IPS-18c (cell line): ENCODE results near the gene RAB19.
"Not testable (repeated sequence)": the region's sequence is repeated elsewhere in the genome, so short reads cannot be mapped to it uniquely, and the experiment has no call there.

Experiments
- H3K4me3 ChIP-seq: 2 replicates; pipeline ENCODE4 v1.7.0; 2013; ENCODE audit warnings: low read depth, mild to moderate bottlenecking, low read length, moderate library complexity; ENCODE audit not compliant: insufficient read depth
- H3K9me3 ChIP-seq: one replicate; pipeline ENCODE4 v1.6.1; 2013; ENCODE audit warnings: mild to moderate bottlenecking, low read length, moderate library complexity; ENCODE audit not compliant: control insufficient read depth, insufficient read depth

The RAB19 gene

DNA sequence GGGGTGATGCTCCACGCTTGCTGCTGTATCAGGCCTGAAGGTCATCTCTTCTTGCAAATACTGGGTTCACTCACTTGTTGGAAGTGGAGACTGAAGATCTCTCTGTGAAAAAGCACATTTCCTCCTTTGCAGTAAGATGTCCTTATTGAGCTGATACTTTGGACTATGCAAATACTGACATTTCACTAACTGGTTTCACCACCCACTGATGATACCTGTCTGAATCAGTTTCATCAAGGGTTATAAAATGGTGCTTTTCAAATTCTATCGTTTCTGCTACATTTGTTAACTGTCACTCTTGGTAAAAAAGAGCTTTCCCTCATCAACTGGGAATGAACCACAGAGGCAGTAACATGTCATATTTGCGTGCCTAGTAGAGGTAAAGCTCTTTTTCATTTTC, 35.5 kb downstream of the RAB19 start:
- no peaks in the 10 kb centered on the region for H3K9me3 ChIP-seq
- no peak overlapping the region for H3K4me3 ChIP-seq

DNA sequence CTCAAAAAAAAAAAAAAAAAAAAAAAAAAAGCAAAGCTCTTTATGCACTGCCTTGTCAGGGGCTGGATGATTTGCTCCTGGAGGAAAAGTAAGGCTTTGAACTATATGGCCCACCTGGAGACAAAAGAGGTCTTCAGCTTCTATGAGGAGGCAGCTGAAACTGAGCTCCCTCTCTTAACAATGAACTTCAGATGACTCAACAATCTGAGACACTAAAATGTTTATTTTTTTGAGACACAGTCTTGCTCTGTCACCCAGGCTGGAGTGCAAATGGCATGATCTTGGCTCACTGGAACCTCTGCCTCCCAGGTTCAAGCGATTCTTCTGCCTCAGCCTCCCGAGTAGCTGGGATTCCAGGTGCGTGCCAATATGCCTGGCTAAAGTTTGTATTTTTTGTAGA, 36.7 kb downstream of the RAB19 start:
- Histone ChIP-seq H3K4me3 (no peak overlapping the region), H3K9me3 (no peaks in the 10 kb centered on the region)

DNA sequence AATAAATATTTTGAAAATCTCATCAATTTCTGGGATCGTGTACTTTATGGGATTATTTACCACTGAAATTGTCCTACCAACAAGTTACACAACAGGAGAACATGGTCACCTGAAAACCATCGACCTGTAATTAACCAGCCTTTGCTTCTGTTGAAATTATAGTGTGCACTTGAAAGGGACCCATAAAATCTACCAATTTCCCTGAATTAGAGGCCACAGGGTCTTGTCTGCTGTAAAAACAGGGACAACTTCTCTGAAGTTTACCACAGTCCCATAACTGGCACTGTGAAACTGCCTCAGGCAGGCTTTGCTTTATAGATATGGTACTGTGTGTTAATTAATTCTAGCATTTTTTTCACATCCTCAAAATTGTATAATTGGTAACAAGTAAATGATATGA, 37.7 kb downstream of the RAB19 start:
- Histone ChIP-seq H3K9me3 (no peaks in the 10 kb centered on the region), H3K4me3 (no peak overlapping the region)

DNA sequence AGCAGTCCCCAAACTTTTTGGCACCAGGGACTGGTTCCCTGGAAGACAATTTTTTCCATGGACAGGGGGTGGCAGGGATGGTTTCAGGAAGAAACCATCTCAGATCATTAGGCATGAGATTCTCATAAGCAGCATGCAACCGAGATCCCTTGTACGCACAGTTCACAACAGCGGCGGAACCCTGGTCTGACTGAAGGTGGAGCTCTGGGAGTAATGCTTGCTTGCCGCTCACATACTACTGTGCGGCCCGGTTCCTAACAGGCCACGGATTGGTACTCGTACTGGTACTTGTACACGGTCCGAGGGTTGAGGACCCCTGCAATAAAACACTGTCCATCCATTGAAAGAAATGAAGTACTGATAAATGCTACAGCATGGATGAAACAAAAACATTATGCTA, 42.6 kb downstream of the RAB19 start:
- H3K4me3 ChIP-seq = no peak overlapping the region

DNA sequence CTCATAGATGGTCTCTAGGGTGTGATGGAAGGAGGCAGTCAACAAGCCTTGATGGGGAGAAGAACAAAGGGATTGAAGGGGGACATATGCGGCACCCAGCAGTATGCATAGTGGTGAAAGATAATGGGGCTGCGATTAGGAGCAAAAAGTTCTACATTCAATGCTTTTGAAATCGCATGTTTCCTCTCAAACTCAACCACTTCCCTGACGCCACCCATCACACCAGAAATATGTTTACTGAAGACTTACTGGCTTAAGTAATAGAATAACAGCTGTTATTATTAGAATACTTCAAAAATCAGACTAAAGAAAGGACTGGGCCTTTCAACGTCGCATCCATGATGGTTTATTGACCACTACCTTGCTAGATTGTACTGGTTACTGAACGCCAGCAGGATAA, 44.0 kb downstream of the RAB19 start:
- no peaks in the 10 kb centered on the region for H3K9me3 ChIP-seq
- no peak overlapping the region for H3K4me3 ChIP-seq

More for the DNA sequence above, 42.6 kb downstream of the RAB19 start:
- no peaks in the 10 kb centered on the region for H3K9me3 ChIP-seq

DNA sequence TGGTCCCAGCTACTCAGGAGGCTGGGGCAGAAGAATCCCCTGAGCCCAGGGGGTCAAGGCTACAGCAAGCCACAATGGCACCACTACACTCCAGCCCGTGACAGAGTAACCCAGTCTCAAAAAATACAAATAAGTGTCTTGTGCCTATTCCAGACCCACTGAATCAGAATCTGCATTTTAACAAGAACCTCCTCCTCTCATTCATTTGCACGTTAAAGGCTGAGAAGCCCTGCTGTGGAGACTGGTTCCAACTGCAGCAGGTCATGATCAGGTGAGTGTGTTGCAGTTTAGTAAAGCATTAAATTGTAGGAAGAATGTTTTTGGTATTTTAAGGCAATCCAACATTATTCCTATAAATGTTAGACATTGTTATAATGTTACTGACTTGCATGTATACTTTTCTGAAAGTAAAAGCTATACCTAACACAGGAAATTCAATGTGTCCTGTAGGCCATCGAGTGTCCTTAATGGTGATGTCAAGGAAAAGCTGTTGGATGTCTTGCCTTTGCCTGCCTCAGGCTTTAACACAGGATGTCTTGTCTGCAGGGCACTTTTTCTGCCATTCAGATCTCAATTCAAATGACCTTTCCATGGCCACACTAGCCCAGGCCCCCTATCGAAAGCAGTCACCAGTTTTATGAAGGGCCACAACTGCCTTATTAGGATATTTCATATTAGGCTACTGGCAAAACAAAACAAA, 45.1 kb downstream of the RAB19 start:
- H3K9me3 ChIP-seq = no peaks in the 10 kb centered on the region

DNA sequence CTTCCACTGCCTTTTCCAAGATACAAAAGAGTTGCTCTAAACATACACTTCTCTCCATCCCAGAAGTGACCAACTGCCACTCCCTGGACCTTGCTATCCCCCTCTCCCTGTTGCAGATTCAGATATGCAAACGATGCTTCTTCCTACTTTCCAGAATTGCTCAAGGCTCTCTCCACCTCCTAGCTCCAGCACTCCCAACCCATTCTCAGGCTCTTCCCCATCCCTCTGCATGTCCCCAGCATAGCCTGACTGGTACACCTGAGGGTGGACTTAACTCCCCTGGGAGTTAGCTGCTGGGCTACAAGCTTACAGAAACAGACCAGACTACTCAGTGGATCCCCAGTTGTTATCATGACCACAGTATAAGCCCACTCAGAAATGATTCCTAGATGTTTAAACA, 47.9 kb downstream of the RAB19 start:
- no peak overlapping the region for H3K4me3 ChIP-seq
- H3K9me3 ChIP-seq = no peaks in the 10 kb centered on the region

More for the DNA sequence above, 45.1 kb downstream of the RAB19 start:
- H3K4me3 ChIP-seq = no peak overlapping the region

DNA sequence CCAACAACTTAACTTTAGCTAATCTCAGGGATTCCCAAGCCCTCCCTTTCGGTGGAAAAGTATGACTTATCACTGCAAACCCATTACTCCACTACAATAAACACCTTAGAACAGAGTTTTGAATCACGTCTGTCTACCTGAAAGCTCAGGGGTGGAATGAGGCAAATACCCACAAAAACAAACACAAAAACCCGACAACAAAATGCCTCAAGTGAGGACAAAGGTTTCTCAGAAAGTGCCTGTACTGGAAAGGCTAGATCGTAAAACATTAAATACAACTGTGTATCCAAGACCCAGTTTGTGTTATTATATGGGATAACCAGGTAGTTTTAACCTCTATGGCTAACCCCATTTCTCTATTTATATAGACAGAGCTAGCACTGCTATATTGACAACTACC, 49.4 kb downstream of the RAB19 start:
- Histone ChIP-seq H3K9me3 (no peaks in the 10 kb centered on the region), H3K4me3 (no peak overlapping the region)

DNA sequence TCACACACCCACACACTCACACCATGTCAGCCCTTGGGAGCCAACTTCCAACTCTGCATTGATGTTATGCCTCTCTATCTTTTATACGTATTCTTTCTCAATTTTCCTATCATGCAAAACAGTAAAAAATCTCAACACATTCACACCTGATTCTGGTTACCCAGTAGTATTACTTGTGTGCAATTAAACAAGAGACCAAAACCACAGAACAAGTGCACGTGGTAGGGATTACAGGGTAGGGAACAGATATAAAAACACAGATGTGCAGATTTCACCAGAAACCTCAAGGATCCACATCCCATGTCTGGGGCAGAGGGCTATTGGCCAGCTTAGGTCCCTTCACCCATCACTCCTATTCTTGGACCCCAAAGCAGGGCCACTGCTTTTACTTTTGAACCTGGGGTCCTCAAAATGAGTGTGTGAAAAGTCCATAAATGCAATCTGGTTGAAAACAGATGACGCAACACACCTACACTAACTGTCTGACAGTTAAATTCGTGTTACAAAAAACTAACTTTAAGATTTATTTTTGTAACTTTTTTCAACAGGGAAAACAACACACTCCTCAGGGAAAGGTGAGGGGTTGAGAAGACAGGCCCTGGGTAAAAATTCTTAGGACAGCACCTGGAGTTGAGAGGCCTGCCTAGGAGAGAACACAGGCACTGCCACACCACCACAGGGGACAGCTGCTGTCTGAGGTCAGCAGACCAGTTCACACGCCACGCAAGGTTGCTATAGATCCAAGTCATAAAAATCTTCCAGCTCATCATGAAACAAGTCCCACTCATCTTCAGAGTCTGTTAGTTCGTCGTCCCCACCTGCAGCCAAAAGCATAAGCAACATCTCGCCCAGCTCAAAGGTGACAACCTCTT, 50.2 kb downstream of the RAB19 start:
- H3K4me3 ChIP-seq, H3K9me3 ChIP-seq: not testable (repeated sequence)

DNA sequence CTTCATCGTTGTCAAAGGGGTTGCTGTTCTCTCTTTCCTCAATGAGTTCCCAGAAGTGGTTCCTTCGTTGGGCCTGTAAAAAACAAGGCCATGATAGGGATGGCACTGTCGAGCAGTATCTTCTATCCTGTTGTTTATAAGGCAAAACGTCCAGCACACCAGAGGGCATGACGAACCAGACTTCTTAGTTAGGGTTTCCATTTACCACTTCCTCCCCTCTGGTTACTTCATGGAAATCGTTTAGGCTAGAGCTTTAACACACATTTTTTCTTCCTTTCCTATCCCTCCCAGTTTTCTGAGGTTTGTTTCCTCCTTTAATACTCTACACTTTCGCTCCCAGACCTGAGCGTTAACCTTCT, 50.8 kb downstream of the RAB19 start:
- Histone ChIP-seq H3K9me3 (no peaks in the 10 kb centered on the region), H3K4me3 (no peak overlapping the region)

DNA sequence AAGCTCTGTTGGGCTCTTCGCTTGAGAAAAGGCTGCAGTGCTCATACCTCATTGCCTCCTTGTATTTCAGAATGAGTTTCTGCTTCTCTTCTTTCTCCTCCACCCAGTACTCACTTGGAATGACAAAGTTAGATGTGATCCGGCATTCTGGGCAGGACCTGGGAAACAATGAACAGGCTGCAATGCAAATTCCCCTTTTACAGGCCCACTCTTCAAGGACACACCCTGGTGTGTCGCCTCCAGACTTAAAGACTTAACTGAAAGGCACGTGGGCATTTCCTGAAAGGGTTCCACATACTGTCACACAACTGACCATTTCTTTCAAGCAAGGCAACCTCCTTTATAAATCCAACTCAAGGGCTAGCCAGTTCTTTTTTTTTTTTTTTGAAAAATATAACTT, 51.9 kb downstream of the RAB19 start:
- H3K4me3 ChIP-seq = no peak overlapping the region
- no peaks in the 10 kb centered on the region for H3K9me3 ChIP-seq

DNA sequence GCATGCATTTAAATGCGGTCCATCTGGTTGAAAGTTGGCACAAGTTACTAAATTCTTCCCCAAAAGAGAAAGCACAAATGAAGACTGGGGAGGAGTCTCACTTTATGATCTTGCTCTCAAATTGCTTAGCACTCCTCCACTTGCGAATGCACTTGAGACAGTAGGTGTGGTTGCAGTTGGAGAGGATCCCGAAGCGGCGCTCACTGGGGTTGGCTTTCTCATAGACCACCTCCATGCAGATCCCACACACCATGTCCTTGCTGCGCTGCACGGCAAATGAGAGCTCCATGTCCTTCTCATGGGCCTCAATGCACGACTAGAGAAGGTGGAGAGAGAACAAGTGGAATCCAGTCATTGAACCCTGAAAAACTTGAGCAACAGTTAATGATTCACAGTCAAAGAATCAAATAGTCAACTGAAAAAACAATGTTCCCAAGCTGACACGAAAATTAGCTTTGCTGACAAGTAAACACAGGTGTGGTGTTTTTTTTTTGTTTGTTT, 52.7 kb downstream of the RAB19 start:
- H3K4me3 ChIP-seq = no peak overlapping the region
- H3K9me3 ChIP-seq = no peaks in the 10 kb centered on the region

DNA sequence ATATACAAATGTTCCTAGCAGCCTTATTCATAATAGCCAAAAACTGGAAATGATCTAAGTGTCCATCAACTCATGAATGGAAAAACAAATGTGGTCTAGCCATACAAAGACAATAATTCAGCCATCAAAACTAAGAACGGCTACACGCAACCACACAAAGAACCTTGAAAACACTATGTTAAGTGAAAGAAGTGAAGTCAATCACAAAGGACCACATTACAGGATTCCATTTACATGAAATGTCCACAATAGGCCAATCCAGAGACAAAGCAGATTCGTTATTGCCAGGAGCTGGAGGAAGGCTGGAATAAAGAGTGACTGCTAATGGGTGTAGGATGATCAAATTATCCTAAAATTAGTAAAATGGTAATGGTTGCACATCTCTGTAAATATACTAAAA, 54.3 kb downstream of the RAB19 start:
- no peak overlapping the region for H3K4me3 ChIP-seq
- no peaks in the 10 kb centered on the region for H3K9me3 ChIP-seq

DNA sequence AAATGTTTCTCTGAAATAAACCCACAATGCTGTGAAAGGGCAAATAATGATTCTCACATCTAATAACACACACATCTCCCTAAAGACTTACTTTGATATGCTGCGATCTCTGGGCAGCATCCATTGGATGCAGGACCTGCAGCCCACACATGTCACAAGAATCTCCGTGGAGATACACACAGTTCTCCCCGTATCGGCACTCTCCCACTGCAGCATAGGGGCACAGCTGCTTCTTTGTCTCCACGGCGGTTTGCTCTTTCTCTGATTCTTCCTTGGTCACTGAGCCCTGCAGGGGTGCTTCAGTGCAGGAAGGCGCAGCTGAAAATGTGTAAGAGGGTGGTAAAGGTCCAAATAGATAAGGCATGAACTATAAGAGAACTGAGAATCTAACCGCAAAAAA, 55.1 kb downstream of the RAB19 start:
- no peaks in the 10 kb centered on the region for H3K9me3 ChIP-seq

DNA sequence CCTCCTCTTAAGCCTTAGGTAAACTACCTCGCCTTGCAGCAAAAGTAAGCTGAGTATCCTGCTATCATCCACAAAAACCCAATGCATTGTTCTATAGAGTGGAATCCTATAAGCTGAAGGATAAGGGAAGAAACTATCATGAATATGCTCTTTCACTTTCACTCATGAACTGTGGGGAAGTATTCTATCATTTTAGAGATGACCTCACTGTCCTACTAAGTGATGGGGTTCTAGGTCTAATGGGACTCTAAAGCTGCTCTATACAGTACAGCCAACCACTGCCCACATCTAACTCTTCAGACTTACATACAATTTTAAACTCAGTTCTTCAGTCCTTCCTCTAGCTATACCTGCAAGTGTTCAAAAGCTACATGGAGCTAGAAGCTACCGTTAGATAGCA, 59.3 kb downstream of the RAB19 start:
- no peaks in the 10 kb centered on the region for H3K9me3 ChIP-seq

More for the DNA sequence above, 55.1 kb downstream of the RAB19 start:
- H3K4me3 ChIP-seq = no peak overlapping the region

DNA sequence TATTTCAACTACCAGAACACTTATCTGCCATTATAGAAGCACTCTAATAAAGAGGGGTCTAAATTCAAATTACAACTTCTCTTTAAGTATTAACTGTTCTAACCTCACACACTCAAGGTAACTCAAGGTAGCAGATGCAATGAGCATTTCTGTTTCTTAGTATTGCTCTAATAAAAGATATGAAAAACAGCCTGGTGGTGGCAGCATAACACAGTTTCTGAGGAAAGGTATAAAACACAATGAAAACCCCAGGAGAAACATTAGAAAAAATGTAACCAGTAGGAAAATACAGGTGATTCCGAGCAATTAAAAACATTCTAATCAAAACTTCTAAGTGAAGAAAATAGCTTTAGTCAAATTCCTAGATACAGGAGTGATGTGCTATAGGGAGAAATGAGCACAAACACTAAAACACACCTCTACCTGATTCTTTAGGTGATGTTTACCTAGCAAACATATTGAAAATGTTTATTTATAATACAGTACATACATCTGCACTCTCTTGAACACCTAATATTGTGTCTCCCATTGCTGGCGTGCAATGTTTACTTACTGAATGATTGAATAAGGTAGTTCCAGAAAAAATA, 72.0 kb downstream of the RAB19 start:
- Histone ChIP-seq H3K9me3 (peaks cover 2% of the 10 kb centered on the region), H3K4me3 (no peak overlapping the region)

More for the DNA sequence above, 59.3 kb downstream of the RAB19 start:
- no peak overlapping the region for H3K4me3 ChIP-seq

DNA sequence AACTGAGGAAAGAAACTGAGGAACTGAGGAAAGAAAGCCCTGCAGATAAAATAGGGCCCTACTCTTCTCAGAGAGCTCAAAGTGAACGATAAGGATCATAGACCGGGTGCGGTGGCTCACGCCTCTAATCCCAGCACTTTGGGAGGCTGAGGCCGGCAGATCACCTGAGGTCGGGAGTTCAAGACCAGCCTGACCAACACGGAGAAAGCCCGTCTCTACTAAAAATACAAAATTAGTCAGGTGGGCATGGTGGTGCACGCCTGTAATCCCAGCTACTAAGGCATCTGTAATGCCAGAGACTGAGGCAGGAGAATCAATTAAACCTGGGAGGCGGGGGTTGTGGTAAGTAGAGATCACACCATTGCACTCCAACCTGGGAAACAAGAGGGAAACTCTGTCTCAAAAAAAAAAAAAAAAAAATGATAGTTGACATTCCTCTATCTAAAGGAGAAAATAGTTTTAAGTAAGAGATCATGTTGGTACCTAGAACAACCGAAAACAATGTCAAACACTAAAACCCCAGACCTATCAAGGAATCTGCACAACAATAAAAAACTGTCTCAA, 72.9 kb downstream of the RAB19 start:
- H3K9me3 ChIP-seq = peaks cover 2% of the 10 kb centered on the region
- no peak overlapping the region; the same call in 1 of the 2 replicates for H3K4me3 ChIP-seq
